Measurements from ENCODE around the gene ABLIM2.

Gene ABLIM2

GRCh38 chr4:7971881-7972500 lies 186.6 kb downstream of the ABLIM2 start:
- FAIRE-seq: no peak

- FAIRE-seq: no peak
Observed at GRCh38 chr4:7971159-7971631, 187.4 kb downstream of the ABLIM2 start.

- no peak for FAIRE-seq
Observed at GRCh38 chr4:7970361-7970946, 188.2 kb downstream of the ABLIM2 start.

DNA sequence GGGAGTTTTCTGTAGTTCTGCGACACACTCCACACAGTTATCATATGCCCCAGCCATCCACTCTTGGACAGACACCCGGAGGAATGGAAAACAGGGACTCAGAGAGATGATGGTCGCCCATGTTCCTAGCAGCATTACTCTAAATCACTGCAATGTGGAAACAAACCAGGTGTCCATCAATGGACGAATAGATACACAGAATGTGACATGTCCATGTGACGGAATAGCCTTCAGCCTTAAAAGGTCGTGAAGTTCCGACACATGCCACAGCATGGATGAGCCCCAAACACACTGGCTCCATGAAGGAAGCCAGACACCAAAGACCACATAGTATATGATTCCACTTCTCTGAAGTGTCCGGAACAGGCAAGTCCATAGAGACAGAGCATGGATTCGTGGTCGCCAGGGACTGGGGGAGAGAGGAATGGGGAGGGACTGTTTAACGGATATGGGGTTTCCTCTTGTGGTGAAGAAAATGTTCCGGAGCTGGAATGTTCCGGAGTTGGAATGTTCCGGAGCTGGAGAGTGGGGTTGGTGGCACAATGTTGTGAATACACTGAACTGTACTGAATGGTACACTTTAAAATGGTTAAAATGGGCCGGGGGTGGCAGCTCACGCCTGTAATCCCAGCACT lies 190.2 kb downstream of the ABLIM2 start:
- FAIRE-seq: no peak

- FAIRE-seq: no peak
Observed at GRCh38 chr4:7967501-7968261, 190.9 kb downstream of the ABLIM2 start.

DNA sequence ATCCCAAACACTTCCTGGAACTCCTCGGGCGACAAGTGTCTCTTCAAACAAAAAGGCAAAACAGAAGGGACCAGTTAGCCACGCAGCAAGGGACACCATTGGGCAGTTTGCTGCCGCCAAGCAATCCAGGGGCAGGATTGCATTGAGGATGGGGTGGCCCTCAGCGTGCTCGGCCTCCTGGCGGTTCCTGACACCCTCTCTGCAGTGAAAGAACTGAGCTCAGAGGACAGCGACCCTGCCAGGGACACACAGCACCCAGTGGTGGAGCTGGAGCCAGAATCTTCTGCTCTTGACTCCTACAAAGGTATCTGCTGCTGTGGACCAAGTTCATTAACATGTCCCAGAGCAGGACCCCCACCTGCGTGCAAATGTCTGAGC lies 191.6 kb downstream of the ABLIM2 start:
- no peak for FAIRE-seq

GRCh38 chr4:7966281-7967062 lies 192.1 kb downstream of the ABLIM2 start:
- no peak for FAIRE-seq

- no peak for FAIRE-seq
Observed at GRCh38 chr4:7964890-7965662, 193.5 kb downstream of the ABLIM2 start.

- FAIRE-seq: no peak
Observed at GRCh38 chr4:7964459-7964858, 194.2 kb downstream of the ABLIM2 start.

DNA sequence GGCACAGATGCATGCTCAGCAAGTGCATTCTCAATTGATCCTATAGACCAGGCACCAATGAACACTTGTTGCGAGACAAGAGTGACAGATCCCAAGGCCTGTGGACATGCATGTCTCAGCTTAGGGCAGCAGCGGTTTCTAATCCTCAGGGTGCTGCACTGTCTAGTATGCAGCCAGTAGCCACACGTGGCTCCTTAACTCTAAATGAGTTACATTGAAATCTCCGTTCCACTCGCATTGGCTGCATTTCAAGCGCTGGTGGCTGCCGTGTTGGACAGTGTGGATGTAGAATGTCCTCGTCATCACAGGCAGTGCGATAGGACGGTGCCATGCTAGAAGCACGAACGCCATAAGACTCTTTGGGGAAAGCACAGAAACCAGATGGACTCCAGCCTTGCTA lies 194.9 kb downstream of the ABLIM2 start:
- no peak for FAIRE-seq

GRCh38 chr4:7962609-7963508 lies 195.8 kb downstream of the ABLIM2 start:
- no peak for FAIRE-seq

- no peak for FAIRE-seq
Observed at GRCh38 chr4:7960790-7961655, 197.6 kb downstream of the ABLIM2 start.

DNA sequence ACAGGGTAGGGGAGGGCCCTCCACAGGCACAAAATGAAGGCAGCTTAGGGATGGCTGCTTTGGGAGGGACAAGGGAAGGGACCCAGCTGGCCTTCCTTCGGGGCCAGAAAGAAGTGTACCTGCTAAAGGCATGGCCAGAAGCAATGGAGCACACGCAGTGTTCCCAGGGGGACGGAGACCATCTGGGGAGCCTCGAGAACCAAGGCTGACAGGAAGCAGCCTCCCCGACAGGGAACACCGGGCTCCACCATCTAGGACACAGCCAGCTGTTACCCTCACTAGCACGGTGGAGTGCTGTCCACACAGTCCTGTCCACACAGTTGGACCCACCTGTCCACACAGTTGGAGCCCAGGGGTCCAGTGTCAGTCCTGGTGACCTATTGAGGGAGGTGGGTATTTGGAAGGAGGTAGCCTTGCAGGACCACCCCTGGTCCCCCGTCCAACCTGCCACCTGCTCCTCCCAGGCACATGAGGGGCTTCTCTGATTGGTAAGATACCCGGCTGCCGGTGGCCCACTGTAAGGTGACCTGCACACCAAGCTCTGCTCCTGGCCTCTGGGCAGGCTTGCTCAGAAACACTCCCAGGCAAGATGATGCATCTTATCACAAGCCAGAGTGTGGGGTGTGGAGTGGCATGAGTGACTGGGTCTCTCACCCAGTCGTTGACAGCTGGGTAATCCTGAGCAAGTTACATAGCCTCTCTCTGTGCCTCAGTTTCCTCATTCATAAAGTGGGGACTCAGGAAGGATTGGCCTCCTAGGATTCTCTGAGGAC lies 198.4 kb downstream of the ABLIM2 start:
- no peak for FAIRE-seq

- FAIRE-seq: no peak
Observed at GRCh38 chr4:7959078-7959477, 199.5 kb downstream of the ABLIM2 start.

- no peak for FAIRE-seq
Observed at GRCh38 chr4:7956934-7957656, 201.5 kb downstream of the ABLIM2 start.

- no peak for FAIRE-seq
Observed at GRCh38 chr4:7956270-7956808, 202.3 kb downstream of the ABLIM2 start.

DNA sequence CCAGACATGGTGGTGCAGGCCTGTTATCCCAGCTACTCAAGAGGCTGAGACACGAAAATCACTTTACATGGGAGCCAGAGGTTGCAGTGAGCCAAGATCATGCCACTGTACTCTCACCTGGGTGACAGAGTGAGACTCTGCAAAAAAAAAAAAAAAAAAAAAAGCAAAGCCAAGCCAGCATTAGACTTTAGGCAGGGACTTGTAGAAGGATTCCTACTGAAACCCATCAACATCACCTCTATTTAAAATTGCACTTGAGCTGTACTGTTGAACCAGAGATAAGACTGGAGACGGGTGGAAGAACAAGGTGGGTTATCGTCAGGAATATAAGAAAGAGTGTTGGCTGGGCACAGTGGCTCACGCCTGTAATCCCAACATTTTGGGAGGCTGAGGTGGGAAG lies 203.2 kb downstream of the ABLIM2 start:
- no peak for FAIRE-seq

- no peak for FAIRE-seq
Observed at GRCh38 chr4:7952615-7953014, 206.0 kb downstream of the ABLIM2 start.

All from islet of Langerhans (tissue), 1 donor.